ENCODE measurements around the gene KHDC1L.
"Not testable (repeated sequence)": the region's sequence is repeated elsewhere in the genome, so short reads cannot be mapped to it uniquely, and the experiment has no call there.

KHDC1L gene, protein sequence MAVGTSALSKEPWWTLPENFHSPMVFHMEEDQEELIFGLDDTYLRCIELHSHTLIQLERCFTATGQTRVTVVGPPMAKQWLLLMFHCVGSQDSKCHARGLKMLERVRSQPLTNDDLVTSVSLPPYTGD

GRCh38 chr6:73225396-73225795 is at the start of gene KHDC1L:
KHDC1L (minus strand) TSS chr6:73225496; CDS start chr6:73225408, 88 bp downstream.
- DNase-seq (ENCODE audit: low spot score): no peak

DNA sequence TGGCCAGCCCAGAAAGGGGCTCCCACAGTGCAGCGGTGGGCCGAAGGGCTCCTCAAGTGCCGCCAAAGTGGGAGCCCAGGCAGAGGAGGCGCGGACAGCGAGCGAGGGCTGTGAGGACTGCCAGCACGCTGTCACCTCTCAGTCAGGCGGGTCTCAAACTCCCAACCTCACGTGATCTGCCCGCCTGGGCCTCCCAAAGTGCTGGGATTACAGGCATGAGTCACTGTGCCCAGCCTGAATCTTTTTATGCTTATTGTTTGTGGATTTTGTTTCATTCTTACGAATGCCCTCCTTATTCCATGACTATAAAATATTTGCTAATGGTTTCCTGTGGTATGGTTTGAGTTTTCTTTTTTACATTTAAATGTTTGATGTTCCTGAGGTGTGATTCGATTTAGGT is 44.0 kb upstream of the KHDC1L start:
- not testable (repeated sequence) for DNase-seq (ENCODE audit: low spot score)

DNA sequence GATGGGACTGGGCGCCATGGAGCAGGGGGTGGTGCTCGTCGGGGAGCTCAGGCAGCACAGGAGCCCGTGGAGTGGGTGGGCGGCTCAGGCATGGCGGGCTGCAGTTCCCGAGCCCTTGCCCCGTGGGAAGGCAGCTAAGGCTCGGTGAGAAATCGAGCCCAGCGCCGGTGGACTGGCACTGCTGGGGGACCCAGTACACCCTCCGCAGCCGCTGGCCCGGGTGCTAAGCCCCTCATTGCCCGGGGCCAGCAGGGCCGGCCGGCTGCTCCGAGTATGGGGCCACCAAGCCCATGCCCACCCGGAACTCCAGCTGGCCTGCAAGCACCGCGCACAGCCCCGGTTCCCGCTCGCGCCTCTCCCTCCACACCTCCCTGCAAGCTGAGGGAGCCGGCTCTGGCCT is 43.6 kb upstream of the KHDC1L start:
- not testable (repeated sequence) for DNase-seq (ENCODE audit: low spot score)

DNA sequence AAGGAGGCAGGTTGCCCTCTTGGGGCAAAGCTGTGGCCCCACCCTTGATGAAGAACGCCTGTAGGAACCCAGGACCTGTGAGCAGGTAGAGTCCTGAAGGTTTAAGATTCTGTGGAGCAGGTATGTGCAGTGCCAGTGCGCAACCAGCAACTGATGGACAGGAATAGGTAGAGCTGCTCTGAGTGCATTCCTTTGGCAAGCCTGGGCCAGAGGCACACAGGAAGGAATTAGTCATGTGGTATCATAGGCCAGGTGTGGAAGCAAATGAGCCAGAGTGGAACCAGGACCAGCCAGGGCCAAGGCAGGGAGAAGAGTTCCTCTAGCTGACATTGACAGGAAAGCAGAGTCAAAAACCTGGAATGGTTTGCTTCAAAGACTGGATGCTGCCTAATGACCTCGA is 39.1 kb upstream of the KHDC1L start:
- DNase-seq (ENCODE audit: low spot score): no peak

- no peak for DNase-seq (ENCODE audit: low spot score)
Observed at GRCh38 chr6:73263570-73263909, 38.2 kb upstream of the KHDC1L start.

- DNase-seq (ENCODE audit: low spot score): peak; percentile 61
Observed at GRCh38 chr6:73262671-73263569, 37.6 kb upstream of the KHDC1L start, which contains the start of gene KHDC1. KHDC1 (minus strand) TSS chr6:73263196; CDS start chr6:73242517, 20,679 bp downstream.

DNA sequence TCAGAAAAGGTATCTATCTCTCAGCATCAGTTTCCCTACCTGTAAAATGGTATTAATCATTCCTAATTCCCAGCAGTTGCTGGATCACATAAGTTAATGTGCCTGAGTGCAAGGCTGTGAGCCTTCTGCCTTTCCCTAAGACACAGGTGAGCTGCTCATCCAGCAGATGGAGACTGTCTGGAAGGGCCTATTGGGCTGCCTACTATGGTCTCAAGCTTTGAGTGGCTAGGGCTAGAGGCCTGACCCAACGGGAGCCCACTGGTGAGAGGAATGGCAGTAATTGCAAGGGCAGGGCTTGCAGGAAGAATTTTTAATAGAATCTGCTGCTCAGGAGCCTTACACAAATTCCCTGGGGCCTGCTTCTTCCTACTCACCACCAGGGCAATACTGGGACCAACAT is 33.4 kb upstream of the KHDC1L start:
- no peak for DNase-seq (ENCODE audit: low spot score)

DNA sequence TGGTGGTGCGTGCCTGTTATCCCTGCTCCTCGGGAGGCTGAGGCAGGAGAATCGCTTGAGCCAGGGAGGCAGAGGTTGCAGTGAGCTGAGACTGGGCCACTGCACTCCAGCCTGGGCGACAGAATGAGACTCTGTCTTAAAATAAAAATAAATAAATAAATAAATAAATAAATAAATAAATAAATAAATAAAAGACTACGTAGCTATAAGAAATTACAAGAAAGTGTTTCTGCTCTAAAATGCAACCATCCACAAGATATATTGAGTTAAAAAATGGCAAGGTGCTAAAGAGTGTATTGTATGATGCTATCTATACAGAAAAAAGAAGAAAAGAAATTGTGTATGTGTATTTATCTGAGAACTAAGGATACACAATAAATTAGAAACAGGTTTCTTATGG is 29.0 kb upstream of the KHDC1L start:
- DNase-seq (ENCODE audit: low spot score): not testable (repeated sequence)

- DNase-seq (ENCODE audit: low spot score): no peak
Observed at GRCh38 chr6:73252703-73253102, 27.4 kb upstream of the KHDC1L start.

- no peak for DNase-seq (ENCODE audit: low spot score)
Observed at GRCh38 chr6:73250016-73250415, 24.7 kb upstream of the KHDC1L start.

- DNase-seq (ENCODE audit: low spot score): no peak
Observed at GRCh38 chr6:73248192-73248903, 23.1 kb upstream of the KHDC1L start.

DNA sequence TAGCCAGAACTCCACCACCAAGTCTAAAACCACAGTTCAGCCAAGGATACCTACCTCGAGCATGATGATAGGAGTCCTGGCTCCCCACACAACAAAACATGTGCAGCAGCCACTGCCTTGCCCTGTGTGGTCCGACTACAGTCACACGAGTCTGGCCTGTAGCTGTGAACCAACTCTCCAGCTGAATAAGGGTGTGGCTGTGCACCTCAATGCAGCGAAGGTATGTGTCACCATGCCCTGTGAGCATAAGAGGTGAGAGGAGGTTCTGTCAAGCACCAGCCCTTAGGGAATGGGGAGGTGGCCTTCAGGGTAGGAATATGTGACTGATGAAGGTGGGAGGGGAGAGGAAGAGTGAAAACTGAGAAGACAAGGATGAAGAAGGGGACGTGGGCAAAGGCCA is 16.7 kb upstream of the KHDC1L start:
- no peak for DNase-seq (ENCODE audit: low spot score)

DNA sequence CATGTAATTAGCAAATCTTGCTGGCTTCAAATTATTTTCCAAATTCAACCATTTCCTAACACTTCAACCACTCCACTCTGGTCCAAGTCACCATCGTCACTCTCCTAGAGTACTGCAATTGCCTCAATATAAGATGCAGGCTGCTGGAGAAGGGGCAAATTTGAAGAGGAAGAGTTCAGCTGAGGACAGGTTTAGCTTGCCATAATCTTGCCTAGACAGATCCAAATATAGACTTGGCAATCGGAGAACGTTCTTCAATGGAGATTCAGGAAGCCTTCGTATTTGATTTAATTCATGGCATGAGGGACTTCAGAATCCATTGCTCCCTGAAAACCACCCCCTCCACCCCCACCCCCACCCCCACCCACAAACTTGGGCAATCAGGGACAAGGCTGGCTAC is 15.4 kb upstream of the KHDC1L start:
- DNase-seq (ENCODE audit: low spot score): no peak

DNA sequence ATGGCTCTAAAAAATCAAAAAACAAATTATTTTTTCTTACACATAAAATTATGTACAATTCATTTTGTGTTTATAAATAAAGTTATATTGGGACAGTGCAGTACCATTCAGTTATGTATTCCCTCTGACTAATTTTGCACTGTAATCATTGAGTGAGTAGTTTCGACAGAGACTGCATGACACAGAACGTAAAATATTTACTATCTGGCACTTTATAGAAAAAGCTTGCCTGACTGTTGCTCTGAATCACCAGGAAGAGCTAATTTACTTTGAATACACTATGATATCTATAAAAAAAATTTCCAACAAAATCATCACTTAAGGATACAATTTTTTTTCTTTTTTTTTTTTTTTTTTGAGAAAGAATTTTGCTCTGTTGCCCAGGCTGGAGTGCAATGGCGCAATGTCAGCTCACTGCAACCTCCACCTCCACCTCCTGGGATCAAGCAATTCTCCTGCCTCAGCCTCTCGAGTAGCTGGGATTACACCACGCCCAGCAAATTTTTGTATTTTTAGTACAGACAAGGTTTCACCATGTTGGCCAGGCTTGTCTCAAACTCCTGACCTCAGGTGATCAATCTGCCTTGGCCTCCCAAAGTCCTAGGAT is 11.0 kb upstream of the KHDC1L start:
- DNase-seq (ENCODE audit: low spot score): no peak

- DNase-seq (ENCODE audit: low spot score): no peak
Observed at GRCh38 chr6:73234733-73235132, 9.4 kb upstream of the KHDC1L start.

- not testable (repeated sequence) for DNase-seq (ENCODE audit: low spot score)
Observed at GRCh38 chr6:73233971-73234370, 8.7 kb upstream of the KHDC1L start.

- DNase-seq (ENCODE audit: low spot score): no peak
Observed at GRCh38 chr6:73233048-73233447, 7.8 kb upstream of the KHDC1L start.

GRCh38 chr6:73231986-73232391 is 6.7 kb upstream of the KHDC1L start:
- DNase-seq (ENCODE audit: low spot score): no peak

DNA sequence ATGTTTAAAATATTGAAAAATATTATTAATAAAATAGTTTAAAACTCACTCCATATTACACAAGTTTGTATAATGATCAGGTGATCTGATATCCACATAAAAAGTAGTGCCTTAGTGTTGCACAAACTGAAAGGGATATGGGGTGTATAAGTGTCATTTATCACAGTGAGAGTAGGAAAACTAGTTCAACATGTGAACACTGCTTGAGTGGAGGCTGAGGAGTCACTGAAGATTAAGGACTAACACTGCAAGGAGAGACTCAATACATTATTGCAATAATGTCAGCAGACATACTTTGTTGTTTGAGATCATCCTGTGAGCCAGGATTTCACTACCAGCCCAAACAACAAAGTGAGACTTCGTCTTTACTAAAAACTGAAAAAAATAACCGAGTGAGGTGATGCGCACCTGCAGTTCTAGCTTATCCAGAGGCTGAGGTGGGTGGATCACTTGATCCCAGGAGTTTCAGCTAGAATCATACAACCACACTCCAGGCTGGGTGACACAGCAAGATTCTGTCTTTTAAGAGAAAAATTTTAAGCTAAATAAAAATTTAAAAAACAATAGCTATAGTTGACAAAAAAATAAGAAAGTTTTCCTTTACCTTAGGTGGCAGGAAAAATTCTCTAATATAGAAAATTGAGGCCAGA is 2.4 kb upstream of the KHDC1L start:
- DNase-seq (ENCODE audit: low spot score): no peak

- no peak for DNase-seq (ENCODE audit: low spot score)
Observed at GRCh38 chr6:73216859-73217258, 8.4 kb downstream of the KHDC1L start.

- no peak for DNase-seq (ENCODE audit: low spot score)
Observed at GRCh38 chr6:73209117-73209516, 16.2 kb downstream of the KHDC1L start.

DNA sequence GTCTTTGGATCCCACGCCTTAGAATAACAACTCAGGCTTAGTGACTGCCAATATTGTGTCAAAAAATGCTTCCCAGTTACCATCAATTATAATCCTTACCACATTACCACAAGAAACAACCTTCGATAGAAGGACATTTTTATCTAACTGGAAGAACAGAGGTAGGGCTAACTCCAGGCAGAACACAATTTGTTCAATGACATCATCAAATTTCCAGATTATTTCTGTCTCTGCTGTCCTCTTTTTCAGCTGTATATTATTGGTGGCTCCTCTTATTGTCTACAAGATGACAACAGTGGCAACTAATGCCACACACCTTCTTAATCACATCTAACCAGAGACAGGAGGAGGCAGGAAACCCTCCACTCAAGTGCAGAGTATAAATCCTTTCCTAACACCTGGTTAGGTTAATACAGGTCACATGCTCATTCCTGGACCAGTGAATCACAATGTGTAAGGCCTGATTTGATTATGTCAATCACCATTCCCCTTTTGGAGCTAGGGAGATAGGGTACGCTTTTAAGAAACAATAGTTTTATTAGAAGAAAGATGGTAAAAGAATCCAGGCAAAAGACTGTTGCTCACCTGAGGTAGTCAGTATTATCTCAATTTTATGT is 18.0 kb downstream of the KHDC1L start:
- no peak for DNase-seq (ENCODE audit: low spot score)
